ENCODE results near the gene ABCB8. TPM values are rescaled to one million over a fixed set of nuclear protein-coding genes. Genes with fewer than 3 reads are reported as not detected.

Gene ABCB8
- 60.9 and 61.6 TPM in 2 replicates for total RNA-seq

GRCh38 chr7:151028131-151028947 lies at the start of gene ABCB8:
Gene ABCB8, plus strand, starts transcription at chr7:151028450. Its CDS starts 66 bp downstream, at chr7:151028516.
- intact Hi-C loops (cut with micrococcal nuclease): loop anchor here (1.0 kb wide), 4 partner anchors 15 to 83 kb away; partner anchors contain the start of gene TMUB1

- intact Hi-C loops (cut with micrococcal nuclease): loop anchor here (5.0 to 10.0 kb wide), 3 partner anchors 32 to 205 kb away; partner anchors contain the start of genes AGAP3, FASTK and TMUB1
Measured at GRCh38 chr7:150979713-150980390, 48.4 kb upstream of the ABCB8 start.

- intact Hi-C loops (cut with micrococcal nuclease): loop anchor here (10.0 kb wide), 1 partner anchor 206 kb away; no protein-coding TSS in a partner anchor
Measured at GRCh38 chr7:150980663-150981062, 47.6 kb upstream of the ABCB8 start.

GRCh38 chr7:150981644-150982043 lies 46.6 kb upstream of the ABCB8 start:
- intact Hi-C loops (cut with micrococcal nuclease): loop anchor here (10.0 kb wide), 1 partner anchor 207 kb away; no protein-coding TSS in a partner anchor

GRCh38 chr7:150982351-150982750 lies 45.9 kb upstream of the ABCB8 start:
- intact Hi-C loops (cut with micrococcal nuclease): loop anchor here (10.0 kb wide), 1 partner anchor 208 kb away; no protein-coding TSS in a partner anchor

GRCh38 chr7:150983893-150984368 lies 44.3 kb upstream of the ABCB8 start:
- intact Hi-C loops (cut with micrococcal nuclease): loop anchor here (10.0 kb wide), 1 partner anchor 209 kb away; no protein-coding TSS in a partner anchor

- intact Hi-C loops (cut with micrococcal nuclease): loop anchor here (10.0 kb wide), 1 partner anchor 211 kb away; no protein-coding TSS in a partner anchor
Measured at GRCh38 chr7:150986099-150986512, 42.1 kb upstream of the ABCB8 start.

GRCh38 chr7:150986556-150986955 lies 41.7 kb upstream of the ABCB8 start:
- intact Hi-C loops (cut with micrococcal nuclease): loop anchor here (10.0 kb wide), 1 partner anchor 212 kb away; no protein-coding TSS in a partner anchor

GRCh38 chr7:150988230-150989226 lies 39.7 kb upstream of the ABCB8 start:
- intact Hi-C loops (cut with micrococcal nuclease): loop anchor here (1.0 to 10.0 kb wide), 3 partner anchors 25 to 214 kb away; no protein-coding TSS in a partner anchor

GRCh38 chr7:150989456-150989855 lies 38.8 kb upstream of the ABCB8 start:
- intact Hi-C loops (cut with micrococcal nuclease): loop anchor here (10.0 kb wide), 1 partner anchor 215 kb away; no protein-coding TSS in a partner anchor

GRCh38 chr7:150990416-150991186 lies 37.6 kb upstream of the ABCB8 start, which contains the start of gene NOS3:
Gene NOS3, plus strand, starts transcription at chr7:150991017. Its CDS starts 2,787 bp downstream, at chr7:150993804.
- intact Hi-C loops (cut with micrococcal nuclease): no loop called here

- intact Hi-C loops (cut with micrococcal nuclease): loop anchor here (2.0 kb wide), 1 partner anchor 17 kb away; no protein-coding TSS in a partner anchor
Measured at GRCh38 chr7:150992051-150992640, 36.1 kb upstream of the ABCB8 start.

- intact Hi-C loops (cut with micrococcal nuclease): loop anchor here (2.0 kb wide), 1 partner anchor 16 kb away; no protein-coding TSS in a partner anchor
Measured at GRCh38 chr7:150992833-150993302, 35.4 kb upstream of the ABCB8 start.

- intact Hi-C loops (cut with micrococcal nuclease): loop anchor here (2.0 kb wide), 1 partner anchor 15 kb away; no protein-coding TSS in a partner anchor
Measured at GRCh38 chr7:150993511-150993910, 34.7 kb upstream of the ABCB8 start.

GRCh38 chr7:150994141-150994837 lies 34.0 kb upstream of the ABCB8 start:
- intact Hi-C loops (cut with micrococcal nuclease): no loop called here

GRCh38 chr7:150994838-150995510 lies 33.3 kb upstream of the ABCB8 start:
- intact Hi-C loops (cut with micrococcal nuclease): no loop called here

GRCh38 chr7:150996376-150997074 lies 31.7 kb upstream of the ABCB8 start:
- intact Hi-C loops (cut with micrococcal nuclease): no loop called here
